Vagina (tissue), 2 donors: ENCODE data around the gene KRTAP13-2.

Experiments
- CTCF ChIP-seq, 3 experiments: fragments of 450-650 bp in 2 of 3; fragments of 200-600 bp in 1 of 3; sonication (generic) in 1 of 3; IDR thresholded peaks; one replicate each; pipeline ENCODE4 v1.5.1; 2017 to 2019; ENCODE audit warnings: antibody characterized with exemption in 3 of 3, mild to moderate bottlenecking in 2 of 3, moderate library complexity in 2 of 3
- POLR2A ChIP-seq, 2 donors: fragments of 450-650 bp; IDR thresholded peaks; one replicate each; pipeline ENCODE4 v1.6.1; 2017; ENCODE audit warnings: antibody characterized with exemption in 2 of 2, mild to moderate bottlenecking in 2 of 2, moderate library complexity in 2 of 2

GRCh38 chr21:30329203-30329875 lies 42.7 kb downstream of the KRTAP13-2 start:
- no peak for TF ChIP-seq POLR2A (IDR thresholded peaks at IDR 0.05)
- no peak for TF ChIP-seq CTCF (IDR thresholded peaks at IDR 0.05)
